Mucosa of descending colon (tissue), 3 donors: ENCODE results near the gene TM2D3. TPM values are rescaled to one million over a fixed set of nuclear protein-coding genes. Genes with fewer than 3 reads are reported as not detected.

Experiments used
- ATAC-seq: fragments of 200-7000 bp; cut with Tn5 transposase; one replicate; pipeline ENCODE4 v1.9.1; 2020; ENCODE audit warnings: mild to moderate bottlenecking, moderate library complexity
- DNase-seq, 3 donors: peaks; one replicate each; pipeline ENCODE4 v3.0.0-alpha.2; 2020
- H3K36me3 ChIP-seq: fragments of 200-600 bp; one replicate; pipeline ENCODE4 v1.8.0; 2021; ENCODE audit warnings: low read depth, mild to moderate bottlenecking
- H3K4me1 ChIP-seq: fragments of 200-600 bp; one replicate; pipeline ENCODE4 v1.8.0; 2021; ENCODE audit warnings: low read depth, mild to moderate bottlenecking
- H3K4me3 ChIP-seq: fragments of 200-600 bp; one replicate; pipeline ENCODE4 v1.8.0; 2021; ENCODE audit warnings: mild to moderate bottlenecking
- H3K9me3 ChIP-seq: fragments of 200-600 bp; one replicate; pipeline ENCODE4 v1.8.0; 2021; ENCODE audit warnings: mild to moderate bottlenecking
- CTCF ChIP-seq: fragments of 200-600 bp; IDR thresholded peaks from one replicate; pipeline ENCODE4 v1.8.0; 2022; ENCODE audit warnings: antibody characterized with exemption, mild to moderate bottlenecking
- intact Hi-C, 2 donors: fragments of 100-400 bp; cut with DNase I in 1 of 2; cut with micrococcal nuclease in 1 of 2; formaldehyde crosslinking; loops; one replicate each; pipeline versions ENCODE4 v1.11.0 to v1.11.1; 2022; cut with DNase I, micrococcal nuclease
- total RNA-seq, 3 donors: library from RNA; stranded (reverse); fragmentation: NEBNext Ultra II Directional in 2 of 3; extraction: Animal tissue kit (Norgen Biotek cat#: 25700) in 2 of 3; gene quantifications; one replicate each; pipeline versions ENCODE4 v1.2.1 to v1.2.4, GENCODE V29; 2021 to 2023
- donor health status: DM: no; HTN: no; CAD: no; lungs with moderate emphysema.
- donor health status: DM: no; HTN: no; CAD: no.
- donor health status: DM: no; HTN: yes; CAD: no.

The TM2D3 gene
- total RNA-seq, 3 donors from 2014 or later, result 30.9 to 54.0 (median 35.8) TPM

DNA sequence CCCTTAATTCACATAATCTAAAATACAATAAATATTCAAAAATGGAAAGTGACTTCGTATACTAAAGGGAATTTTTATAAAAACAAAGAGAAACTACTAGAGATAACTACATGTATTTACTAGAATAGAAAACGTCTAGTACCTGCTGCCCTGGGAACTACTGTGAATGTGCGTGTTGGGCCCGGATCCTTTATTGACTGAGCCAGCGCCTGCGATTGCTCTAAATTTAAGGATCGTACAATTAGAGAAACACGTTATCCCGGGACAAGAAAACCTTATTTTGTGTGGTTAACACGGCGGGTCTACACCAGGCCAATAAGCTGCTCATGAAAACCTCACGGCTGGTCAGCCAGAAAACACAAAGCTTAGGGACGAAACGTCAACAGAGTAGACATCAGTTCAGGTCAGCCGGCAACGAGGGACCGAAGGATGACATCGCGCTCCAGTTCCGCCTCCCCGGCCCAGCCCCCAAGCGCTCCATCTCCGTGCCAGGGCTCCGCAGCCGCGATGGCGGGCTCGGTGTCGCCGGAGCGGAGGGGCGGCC is 555 bp downstream of the TM2D3 start:
- no peak for TF ChIP-seq CTCF
- DNase-seq, result peak in 1 of 3 donors; percentile 60
- intact Hi-C loops, result no loop called here
- no peaks in the 10 kb centered on the region for H3K9me3 ChIP-seq
- ATAC-seq, result peak; percentile 72
- H3K4me1 ChIP-seq, result peaks cover 22% of the 10 kb centered on the region
- H3K36me3 ChIP-seq, result no peaks in the 10 kb centered on the region
- peak overlapping the region; percentile 69 for H3K4me3 ChIP-seq

GRCh38 chr15:101650145-101650544 is 2.0 kb downstream of the TM2D3 start:
- Histone ChIP-seq H3K4me1 (peaks cover 22% of the 10 kb centered on the region), H3K36me3 (no peaks in the 10 kb centered on the region), H3K9me3 (no peaks in the 10 kb centered on the region), H3K4me3 (no peak overlapping the region)
- intact Hi-C loops, result no loop called here
- DNase-seq, result no peak
- ATAC-seq, result no peak
- no peak for TF ChIP-seq CTCF

GRCh38 chr15:101648356-101648755 is 3.8 kb downstream of the TM2D3 start:
- intact Hi-C loops, result loop anchor here in 1 of 2 donors (5.0 kb wide), 1 partner anchor 346 kb away; no protein-coding TSS in a partner anchor
- Histone ChIP-seq H3K4me1 (peaks cover 22% of the 10 kb centered on the region), H3K36me3 (peaks cover 5% of the 10 kb centered on the region), H3K9me3 (no peaks in the 10 kb centered on the region), H3K4me3 (no peak overlapping the region)
- TF ChIP-seq CTCF, result no peak
- ATAC-seq, result no peak
- no peak for DNase-seq

GRCh38 chr15:101647251-101647650 is 4.9 kb downstream of the TM2D3 start:
- no peak overlapping the region for H3K4me3 ChIP-seq
- H3K4me1 ChIP-seq, result peaks cover 22% of the 10 kb centered on the region
- TF ChIP-seq CTCF, result no peak
- peaks cover 5% of the 10 kb centered on the region for H3K36me3 ChIP-seq
- DNase-seq (no peak), ATAC-seq (no peak)
- H3K9me3 ChIP-seq, result no peaks in the 10 kb centered on the region
- intact Hi-C loops, result loop anchor here in 1 of 2 donors (5.0 kb wide), 1 partner anchor 345 kb away; no protein-coding TSS in a partner anchor

DNA sequence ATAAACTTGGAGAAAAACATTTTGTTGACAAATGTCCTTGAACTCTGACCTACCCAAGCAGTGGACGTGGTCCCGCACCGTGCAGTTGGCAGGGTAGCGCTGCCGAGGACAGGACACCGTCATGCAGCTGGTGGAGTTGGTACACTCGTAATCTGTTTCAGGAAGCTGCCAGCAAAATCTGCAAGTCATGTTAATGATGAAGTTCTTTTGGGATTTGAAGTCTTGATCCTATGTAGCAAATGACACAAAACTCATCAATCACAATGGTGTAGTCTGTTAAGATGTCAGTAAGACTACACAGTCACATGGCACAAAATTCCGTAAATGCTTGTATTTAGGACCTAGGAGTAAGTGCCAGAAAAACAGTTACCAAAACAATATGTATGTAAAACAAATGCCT is 5.5 kb downstream of the TM2D3 start:
- H3K9me3 ChIP-seq, result no peaks in the 10 kb centered on the region
- no peak overlapping the region for H3K4me3 ChIP-seq
- ATAC-seq (peak; percentile 34), DNase-seq (no peak)
- no peak for TF ChIP-seq CTCF
- intact Hi-C loops, result loop anchor here in 1 of 2 donors (5.0 kb wide), 1 partner anchor 344 kb away; no protein-coding TSS in a partner anchor
- peaks cover 5% of the 10 kb centered on the region for H3K36me3 ChIP-seq
- peaks cover 24% of the 10 kb centered on the region for H3K4me1 ChIP-seq
